Measurements from ENCODE around the gene LYZL4.

LYZL4 gene

GRCh38 chr3:42369832-42370231 lies 40.6 kb downstream of the LYZL4 start:
- Histone ChIP-seq H3K9me3 (no peaks in the 10 kb centered on the region), H3K36me3 (no peaks in the 10 kb centered on the region), H3K27me3 (no peaks in the 10 kb centered on the region), H3K27ac (no peak overlapping the region), H3K4me3 (ENCODE audit: low read depth in 1 of 2, low read length in 1 of 2) (no peak overlapping the region), H3K4me1 (ENCODE audit: control insufficient read depth in 1 of 2, insufficient read depth in 1 of 2, low read depth in 1 of 2, low read length in 1 of 2) (peaks cover 5 to 8% of the 10 kb centered on the region in 2 experiments)
- TF ChIP-seq, protein P1, sequence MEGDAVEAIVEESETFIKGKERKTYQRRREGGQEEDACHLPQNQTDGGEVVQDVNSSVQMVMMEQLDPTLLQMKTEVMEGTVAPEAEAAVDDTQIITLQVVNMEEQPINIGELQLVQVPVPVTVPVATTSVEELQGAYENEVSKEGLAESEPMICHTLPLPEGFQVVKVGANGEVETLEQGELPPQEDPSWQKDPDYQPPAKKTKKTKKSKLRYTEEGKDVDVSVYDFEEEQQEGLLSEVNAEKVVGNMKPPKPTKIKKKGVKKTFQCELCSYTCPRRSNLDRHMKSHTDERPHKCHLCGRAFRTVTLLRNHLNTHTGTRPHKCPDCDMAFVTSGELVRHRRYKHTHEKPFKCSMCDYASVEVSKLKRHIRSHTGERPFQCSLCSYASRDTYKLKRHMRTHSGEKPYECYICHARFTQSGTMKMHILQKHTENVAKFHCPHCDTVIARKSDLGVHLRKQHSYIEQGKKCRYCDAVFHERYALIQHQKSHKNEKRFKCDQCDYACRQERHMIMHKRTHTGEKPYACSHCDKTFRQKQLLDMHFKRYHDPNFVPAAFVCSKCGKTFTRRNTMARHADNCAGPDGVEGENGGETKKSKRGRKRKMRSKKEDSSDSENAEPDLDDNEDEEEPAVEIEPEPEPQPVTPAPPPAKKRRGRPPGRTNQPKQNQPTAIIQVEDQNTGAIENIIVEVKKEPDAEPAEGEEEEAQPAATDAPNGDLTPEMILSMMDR (IDR thresholded peaks at IDR 0.05), result no peak

DNA sequence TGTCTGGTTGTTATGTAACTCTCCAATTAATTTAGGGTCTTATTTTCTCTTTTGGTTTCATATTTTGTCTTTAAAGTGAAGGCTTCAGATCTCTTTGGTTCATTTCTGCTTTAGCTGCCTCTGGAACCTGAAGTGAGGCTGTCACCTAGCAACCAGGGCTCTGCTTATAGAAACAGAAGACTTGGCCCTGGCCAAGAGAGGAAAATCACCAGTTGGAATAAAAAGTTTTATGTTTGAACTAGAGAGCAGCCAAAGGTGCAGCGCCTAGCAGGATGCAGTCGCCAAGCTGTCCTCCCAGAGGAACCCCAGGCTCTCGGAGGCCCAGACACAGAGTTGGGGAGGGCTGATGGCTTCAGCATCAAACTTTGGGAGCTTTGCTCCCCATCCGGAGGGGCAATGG lies 41.1 kb downstream of the LYZL4 start:
- H3K4me3 ChIP-seq (ENCODE audit: low read depth in 1 of 2, low read length in 1 of 2), result no peak overlapping the region
- H3K27me3 ChIP-seq, result no peaks in the 10 kb centered on the region
- H3K27ac ChIP-seq, result no peak overlapping the region
- H3K4me1 ChIP-seq (ENCODE audit: control insufficient read depth in 1 of 2, insufficient read depth in 1 of 2, low read depth in 1 of 2, low read length in 1 of 2), result peaks cover under 1 to 3% of the 10 kb centered on the region in 2 experiments
- H3K36me3 ChIP-seq, result no peaks in the 10 kb centered on the region
- H3K9me3 ChIP-seq, result no peaks in the 10 kb centered on the region
- TF ChIP-seq, protein P1 (IDR thresholded peaks at IDR 0.05), result no peak

- H3K4me3 ChIP-seq (ENCODE audit: low read depth in 1 of 2, low read length in 1 of 2), result no peak overlapping the region
- TF ChIP-seq, protein P1 (IDR thresholded peaks at IDR 0.05), result no peak
- no peaks in the 10 kb centered on the region for H3K36me3 ChIP-seq
- no peaks in the 10 kb centered on the region for H3K9me3 ChIP-seq
- peaks cover 0 to 3% of the 10 kb centered on the region in 2 experiments for H3K4me1 ChIP-seq (ENCODE audit: control insufficient read depth in 1 of 2, insufficient read depth in 1 of 2, low read depth in 1 of 2, low read length in 1 of 2)
- H3K27ac ChIP-seq, result no peak overlapping the region
- no peaks in the 10 kb centered on the region for H3K27me3 ChIP-seq
Observed at GRCh38 chr3:42368861-42369260, 41.5 kb downstream of the LYZL4 start.

DNA sequence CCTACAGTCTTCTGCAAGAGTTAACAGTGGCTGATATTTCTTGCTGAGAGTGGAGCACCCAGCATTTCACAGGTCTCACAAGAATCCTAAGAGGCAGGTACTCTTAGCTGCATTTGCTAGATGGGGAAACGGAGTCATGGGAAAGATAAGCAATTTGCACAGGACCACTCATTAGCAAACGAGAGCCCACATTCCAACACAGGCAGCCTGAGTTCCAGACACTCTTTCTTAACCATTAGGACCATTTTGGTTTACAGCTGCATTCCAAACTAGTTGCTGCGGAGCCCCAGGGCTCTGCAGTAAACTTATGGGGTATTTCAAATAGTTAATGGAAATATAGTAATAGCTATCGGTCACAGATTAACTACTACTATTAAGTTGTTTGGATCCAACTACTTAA lies 42.5 kb downstream of the LYZL4 start:
- no peak overlapping the region for H3K27ac ChIP-seq
- TF ChIP-seq, protein P1 (IDR thresholded peaks at IDR 0.05), result no peak
- peaks cover 0 to 3% of the 10 kb centered on the region in 2 experiments for H3K4me1 ChIP-seq (ENCODE audit: control insufficient read depth in 1 of 2, insufficient read depth in 1 of 2, low read depth in 1 of 2, low read length in 1 of 2)
- H3K27me3 ChIP-seq, result no peaks in the 10 kb centered on the region
- no peaks in the 10 kb centered on the region for H3K36me3 ChIP-seq
- H3K4me3 ChIP-seq (ENCODE audit: low read depth in 1 of 2, low read length in 1 of 2), result no peak overlapping the region
- no peaks in the 10 kb centered on the region for H3K9me3 ChIP-seq

DNA sequence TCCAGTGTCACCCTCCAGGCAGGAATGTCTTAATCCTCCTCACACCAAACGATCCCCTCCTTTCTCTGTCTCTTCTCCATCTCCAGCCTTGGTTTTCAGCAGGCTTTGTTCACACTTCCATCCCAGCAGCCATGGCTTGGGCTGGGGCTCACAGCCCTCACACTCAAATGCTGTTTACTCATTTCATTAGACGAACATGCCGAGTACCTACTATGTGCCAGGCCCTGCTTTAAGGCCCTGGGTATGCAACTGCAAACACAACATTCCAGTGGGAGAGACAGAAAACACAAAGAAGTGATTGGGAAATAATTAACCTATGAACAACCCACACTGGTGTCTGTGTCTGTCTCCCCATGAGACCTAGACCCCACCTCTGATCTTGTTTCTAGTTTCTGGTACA lies 43.9 kb downstream of the LYZL4 start:
- H3K4me1 ChIP-seq (ENCODE audit: control insufficient read depth in 1 of 2, insufficient read depth in 1 of 2, low read depth in 1 of 2, low read length in 1 of 2), result peaks cover 0 to 2% of the 10 kb centered on the region in 2 experiments
- no peak overlapping the region for H3K27ac ChIP-seq
- no peaks in the 10 kb centered on the region for H3K27me3 ChIP-seq
- no peaks in the 10 kb centered on the region for H3K9me3 ChIP-seq
- no peak overlapping the region for H3K4me3 ChIP-seq (ENCODE audit: low read depth in 1 of 2, low read length in 1 of 2)
- TF ChIP-seq, protein P1 (IDR thresholded peaks at IDR 0.05), result no peak
- no peaks in the 10 kb centered on the region for H3K36me3 ChIP-seq

GRCh38 chr3:42357335-42357734 lies 53.1 kb downstream of the LYZL4 start:
- TF ChIP-seq, protein P1 (IDR thresholded peaks at IDR 0.05), result no peak
- peaks cover 0 to 4% of the 10 kb centered on the region in 2 experiments for H3K4me1 ChIP-seq (ENCODE audit: control insufficient read depth in 1 of 2, insufficient read depth in 1 of 2, low read depth in 1 of 2, low read length in 1 of 2)
- H3K9me3 ChIP-seq, result no peaks in the 10 kb centered on the region
- H3K4me3 ChIP-seq (ENCODE audit: low read depth in 1 of 2, low read length in 1 of 2), result no peak overlapping the region
- H3K36me3 ChIP-seq, result no peaks in the 10 kb centered on the region
- H3K27ac ChIP-seq, result no peak overlapping the region
- H3K27me3 ChIP-seq, result peaks cover 12% of the 10 kb centered on the region
